SK-N-SH treated with all-trans-retinoic acid at 6 μM for 48 hours (cell line): Measurements from ENCODE around the gene ZSWIM6.

ENCODE experiments used
- ATAC-seq: fragments of 200-7000 bp; cut with Tn5 transposase; 3 replicates; pipeline ENCODE4 v1.9.1; 2020; ENCODE audit warnings: mild to moderate bottlenecking, moderate library complexity
- ARNTL ChIP-seq: fragments of 450-650 bp; formaldehyde crosslinking; IDR thresholded peaks from 2 replicates; pipeline ENCODE4 v1.5.0; 2020; ENCODE audit warnings: low read depth, mild to moderate bottlenecking, moderate library complexity, borderline replicate concordance
- BACH2 ChIP-seq: fragments of 250-450 bp; sonication (Bioruptor Pico); IDR thresholded peaks from 2 replicates; pipeline ENCODE4 v1.9.0; 2021; ENCODE audit warnings: mild to moderate bottlenecking, borderline replicate concordance
- CSDC2 ChIP-seq: fragments of 250-450 bp; sonication (Bioruptor Pico); IDR thresholded peaks from 2 replicates; pipeline ENCODE4 v1.5.0; 2020; ENCODE audit warnings: mild to moderate bottlenecking, moderate library complexity
- ESRRG ChIP-seq: fragments of 250-450 bp; sonication (Bioruptor Pico); IDR thresholded peaks from 2 replicates; pipeline ENCODE4 v1.6.1; 2021; ENCODE audit warnings: mild to moderate bottlenecking
- GLIS3 ChIP-seq: fragments of 250-450 bp; sonication (Bioruptor Pico); IDR thresholded peaks from 2 replicates; pipeline ENCODE4 v1.5.0; 2020; ENCODE audit warnings: mild to moderate bottlenecking, moderate library complexity
- ISL1 ChIP-seq: fragments of 250-450 bp; sonication (Bioruptor Pico); IDR thresholded peaks from 2 replicates; pipeline ENCODE4 v2.1.2; 2022; ENCODE audit warnings: mild to moderate bottlenecking, moderate library complexity
- OSR1 ChIP-seq: fragments of 250-450 bp; sonication (Bioruptor Pico); IDR thresholded peaks from 2 replicates; pipeline ENCODE4 v1.8.0; 2022; ENCODE audit warnings: moderate library complexity, mild to moderate bottlenecking, inconsistent platforms
- PATZ1 ChIP-seq: fragments of 250-450 bp; sonication (Bioruptor Pico); IDR thresholded peaks from 2 replicates; pipeline ENCODE4 v1.8.0; 2020; ENCODE audit warnings: mild to moderate bottlenecking, moderate library complexity, borderline replicate concordance
- PPARA ChIP-seq: fragments of 250-450 bp; sonication (Bioruptor Pico); IDR thresholded peaks from 2 replicates; pipeline ENCODE4 v1.5.0; 2020; ENCODE audit warnings: mild to moderate bottlenecking, borderline replicate concordance
- RARB ChIP-seq: fragments of 250-450 bp; sonication (Bioruptor Pico); IDR thresholded peaks from 2 replicates; pipeline ENCODE4 v1.8.0; 2021; ENCODE audit warnings: mild to moderate bottlenecking, moderate library complexity
- SNAI2 ChIP-seq: fragments of 250-450 bp; sonication (Bioruptor Pico); IDR thresholded peaks from 2 replicates; pipeline ENCODE4 v1.5.0; 2020; ENCODE audit warnings: mild to moderate bottlenecking, moderate library complexity
- TCF4 ChIP-seq: fragments of 250-450 bp; sonication (Bioruptor Pico); IDR thresholded peaks from 2 replicates; pipeline ENCODE4 v1.8.0; 2021; ENCODE audit warnings: mild to moderate bottlenecking, moderate library complexity, borderline replicate concordance
- TSHZ2 ChIP-seq: fragments of 250-450 bp; sonication (Bioruptor Pico); IDR thresholded peaks from 2 replicates; pipeline ENCODE4 v1.5.0; 2020; ENCODE audit warnings: mild to moderate bottlenecking, moderate library complexity
- ZC3H10 ChIP-seq: fragments of 250-450 bp; sonication (Bioruptor Pico); IDR thresholded peaks from 2 replicates; pipeline ENCODE4 v1.5.1; 2021; ENCODE audit warnings: mild to moderate bottlenecking, moderate library complexity
- ZFP3 ChIP-seq: fragments of 250-450 bp; sonication (Bioruptor Pico); IDR thresholded peaks from 2 replicates; pipeline ENCODE4 v1.5.0; 2020; ENCODE audit warnings: mild to moderate bottlenecking, moderate library complexity
- ZFP30 ChIP-seq: fragments of 450-650 bp; formaldehyde crosslinking; IDR thresholded peaks from 2 replicates; pipeline ENCODE4 v1.5.0; 2022; ENCODE audit warnings: mild to moderate bottlenecking, moderate library complexity
- ZNF565 ChIP-seq: fragments of 450-650 bp; formaldehyde crosslinking; conservative IDR thresholded peaks from 2 replicates; pipeline ENCODE4 v1.5.0; 2020; ENCODE audit warnings: low read depth, mild to moderate bottlenecking, moderate library complexity
- ZNF70 ChIP-seq: fragments of 450-650 bp; formaldehyde crosslinking; IDR thresholded peaks from 2 replicates; pipeline ENCODE4 v1.5.0; 2020; ENCODE audit warnings: mild to moderate bottlenecking, moderate library complexity
- ZNF8 ChIP-seq: fragments of 450-650 bp; formaldehyde crosslinking; IDR thresholded peaks from 2 replicates; pipeline ENCODE4 v1.5.0; 2020; ENCODE audit warnings: mild to moderate bottlenecking, moderate library complexity
- TF ChIP-seq, protein P1 (sequence below): fragments of 250-450 bp; sonication (Bioruptor Pico); IDR thresholded peaks from 2 replicates; pipeline ENCODE4 v1.8.0; 2021; ENCODE audit warnings: low read depth, mild to moderate bottlenecking, moderate library complexity, borderline replicate concordance
- TF ChIP-seq, protein P2 (sequence below): fragments of 250-450 bp; sonication (Bioruptor Pico); IDR thresholded peaks from 2 replicates; pipeline ENCODE4 v1.5.1; 2021; ENCODE audit warnings: mild to moderate bottlenecking, moderate library complexity
- TF ChIP-seq, protein P3 (sequence below): fragments of 250-450 bp; sonication (Bioruptor Pico); IDR thresholded peaks from 2 replicates; pipeline ENCODE4 v1.5.1; 2020; ENCODE audit warnings: low read depth, mild to moderate bottlenecking, moderate library complexity

The ZSWIM6 gene

GRCh38 chr5:61347080-61347479 is 15.0 kb downstream of the ZSWIM6 start:
- no peak for ATAC-seq
- TF ChIP-seq PATZ1 (CRISPR knock-in tag) = no peak
- no peak for TF ChIP-seq CSDC2 (CRISPR knock-in tag)
- TF ChIP-seq GLIS3 (CRISPR knock-in tag) = no peak
- TF ChIP-seq, protein P1, sequence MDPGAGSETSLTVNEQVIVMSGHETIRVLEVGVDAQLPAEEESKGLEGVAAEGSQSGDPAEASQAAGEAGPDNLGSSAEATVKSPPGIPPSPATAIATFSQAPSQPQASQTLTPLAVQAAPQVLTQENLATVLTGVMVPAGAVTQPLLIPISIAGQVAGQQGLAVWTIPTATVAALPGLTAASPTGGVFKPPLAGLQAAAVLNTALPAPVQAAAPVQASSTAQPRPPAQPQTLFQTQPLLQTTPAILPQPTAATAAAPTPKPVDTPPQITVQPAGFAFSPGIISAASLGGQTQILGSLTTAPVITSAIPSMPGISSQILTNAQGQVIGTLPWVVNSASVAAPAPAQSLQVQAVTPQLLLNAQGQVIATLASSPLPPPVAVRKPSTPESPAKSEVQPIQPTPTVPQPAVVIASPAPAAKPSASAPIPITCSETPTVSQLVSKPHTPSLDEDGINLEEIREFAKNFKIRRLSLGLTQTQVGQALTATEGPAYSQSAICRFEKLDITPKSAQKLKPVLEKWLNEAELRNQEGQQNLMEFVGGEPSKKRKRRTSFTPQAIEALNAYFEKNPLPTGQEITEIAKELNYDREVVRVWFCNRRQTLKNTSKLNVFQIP (CRISPR knock-in tag) = no peak
- no peak for TF ChIP-seq ZC3H10 (CRISPR knock-in tag)
- TF ChIP-seq OSR1 (CRISPR knock-in tag) = no peak
- TF ChIP-seq, protein P2, sequence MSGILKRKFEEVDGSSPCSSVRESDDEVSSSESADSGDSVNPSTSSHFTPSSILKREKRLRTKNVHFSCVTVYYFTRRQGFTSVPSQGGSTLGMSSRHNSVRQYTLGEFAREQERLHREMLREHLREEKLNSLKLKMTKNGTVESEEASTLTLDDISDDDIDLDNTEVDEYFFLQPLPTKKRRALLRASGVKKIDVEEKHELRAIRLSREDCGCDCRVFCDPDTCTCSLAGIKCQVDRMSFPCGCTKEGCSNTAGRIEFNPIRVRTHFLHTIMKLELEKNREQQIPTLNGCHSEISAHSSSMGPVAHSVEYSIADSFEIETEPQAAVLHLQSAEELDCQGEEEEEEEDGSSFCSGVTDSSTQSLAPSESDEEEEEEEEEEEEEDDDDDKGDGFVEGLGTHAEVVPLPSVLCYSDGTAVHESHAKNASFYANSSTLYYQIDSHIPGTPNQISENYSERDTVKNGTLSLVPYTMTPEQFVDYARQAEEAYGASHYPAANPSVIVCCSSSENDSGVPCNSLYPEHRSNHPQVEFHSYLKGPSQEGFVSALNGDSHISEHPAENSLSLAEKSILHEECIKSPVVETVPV (CRISPR knock-in tag) = no peak
- TF ChIP-seq ZNF565 (CRISPR knock-in tag) = no peak
- TF ChIP-seq TCF4 (CRISPR knock-in tag) = no peak
- no peak for TF ChIP-seq PPARA
- TF ChIP-seq ZNF70 = no peak
- no peak for TF ChIP-seq ARNTL (CRISPR knock-in tag)
- TF ChIP-seq ESRRG = no peak
- TF ChIP-seq ISL1 = no peak
- TF ChIP-seq, protein P3, sequence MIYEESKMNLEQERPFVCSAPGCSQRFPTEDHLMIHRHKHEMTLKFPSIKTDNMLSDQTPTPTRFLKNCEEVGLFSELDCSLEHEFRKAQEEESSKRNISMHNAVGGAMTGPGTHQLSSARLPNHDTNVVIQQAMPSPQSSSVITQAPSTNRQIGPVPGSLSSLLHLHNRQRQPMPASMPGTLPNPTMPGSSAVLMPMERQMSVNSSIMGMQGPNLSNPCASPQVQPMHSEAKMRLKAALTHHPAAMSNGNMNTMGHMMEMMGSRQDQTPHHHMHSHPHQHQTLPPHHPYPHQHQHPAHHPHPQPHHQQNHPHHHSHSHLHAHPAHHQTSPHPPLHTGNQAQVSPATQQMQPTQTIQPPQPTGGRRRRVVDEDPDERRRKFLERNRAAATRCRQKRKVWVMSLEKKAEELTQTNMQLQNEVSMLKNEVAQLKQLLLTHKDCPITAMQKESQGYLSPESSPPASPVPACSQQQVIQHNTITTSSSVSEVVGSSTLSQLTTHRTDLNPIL (CRISPR knock-in tag) = no peak
- no peak for TF ChIP-seq ZNF8 (CRISPR knock-in tag)
- TF ChIP-seq RARB (CRISPR knock-in tag) = no peak
- TF ChIP-seq BACH2 = no peak

- TF ChIP-seq, protein P3 (CRISPR knock-in tag) = no peak
- TF ChIP-seq, protein P2 (CRISPR knock-in tag) = no peak
- TF ChIP-seq ARNTL (CRISPR knock-in tag) (no peak), SNAI2 (CRISPR knock-in tag) (no peak), OSR1 (CRISPR knock-in tag) (no peak), GLIS3 (CRISPR knock-in tag) (no peak), RARB (CRISPR knock-in tag) (no peak), ISL1 (no peak), ZFP30 (CRISPR knock-in tag) (no peak), ESRRG (no peak), BACH2 (no peak), ZFP3 (CRISPR knock-in tag) (no peak), ZC3H10 (CRISPR knock-in tag) (no peak), ZNF70 (no peak), CSDC2 (CRISPR knock-in tag) (no peak), TSHZ2 (CRISPR knock-in tag) (no peak)
These were observed 16.4 kb downstream of the ZSWIM6 start for GRCh38 chr5:61348447-61348846.

More at GRCh38 chr5:61348447-61348846, 16.4 kb downstream of the ZSWIM6 start:
- ATAC-seq = no peak
